HPDE6-E6E7 (cell line): ENCODE measurements around the gene FAM98C.
"Not testable (repeated sequence)": the region's sequence is repeated elsewhere in the genome, so short reads cannot be mapped to it uniquely, and the experiment has no call there.

Experiments
- DNase-seq: peaks from one replicate; pipeline ENCODE4 v3.0.0; 2011; ENCODE audit warnings: missing footprints; ENCODE audit errors: extremely low spot score

The FAM98C gene

DNA sequence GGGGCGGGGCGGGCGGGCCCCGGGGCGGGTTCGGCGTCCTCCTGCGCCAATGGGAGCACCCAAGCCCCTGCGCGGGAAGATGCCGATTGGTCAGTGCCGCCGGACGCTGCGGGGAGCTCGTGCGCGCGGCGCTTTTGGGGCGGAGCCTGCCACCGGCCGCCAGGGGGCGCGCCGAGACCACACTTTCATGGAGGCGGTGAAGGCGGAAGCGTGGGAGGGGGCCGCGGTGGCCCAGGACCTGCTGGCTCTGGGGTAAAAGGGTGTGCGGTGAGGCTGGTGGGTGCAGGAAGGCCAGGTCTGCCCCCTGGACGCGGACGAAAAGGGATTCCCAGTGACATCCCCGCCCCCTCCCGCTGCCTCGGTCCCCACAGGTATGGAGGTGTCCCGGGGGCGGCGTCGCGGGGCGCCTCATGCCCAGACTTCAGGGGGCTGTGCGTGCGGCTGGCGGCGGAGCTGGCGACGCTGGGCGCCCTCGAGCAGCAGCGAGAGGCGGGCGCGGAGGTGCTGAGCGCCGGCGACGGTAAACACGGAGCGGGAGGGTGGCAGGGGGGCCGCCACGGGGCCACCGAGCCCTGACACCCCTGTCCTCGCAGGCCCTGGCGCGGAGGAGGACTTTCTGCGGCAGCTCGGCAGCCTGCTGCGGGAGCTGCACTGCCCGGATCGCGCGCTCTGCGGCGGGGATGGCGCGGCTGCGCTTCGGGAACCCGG is at the start of gene FAM98C:
FAM98C (plus strand) TSS at position 127 of the 708 bp plus-strand sequence; CDS start at position 188, 61 bp downstream.
- peak; percentile 100 for DNase-seq

GRCh38 chr19:38355728-38356725 is 46.9 kb upstream of the FAM98C start:
- no peak for DNase-seq

GRCh38 chr19:38358071-38358470 is 44.8 kb upstream of the FAM98C start:
- no peak for DNase-seq

- no peak for DNase-seq
Measured at GRCh38 chr19:38359242-38360021, 43.5 kb upstream of the FAM98C start.

- no peak for DNase-seq
Measured at GRCh38 chr19:38360351-38360750, 42.5 kb upstream of the FAM98C start.

DNA sequence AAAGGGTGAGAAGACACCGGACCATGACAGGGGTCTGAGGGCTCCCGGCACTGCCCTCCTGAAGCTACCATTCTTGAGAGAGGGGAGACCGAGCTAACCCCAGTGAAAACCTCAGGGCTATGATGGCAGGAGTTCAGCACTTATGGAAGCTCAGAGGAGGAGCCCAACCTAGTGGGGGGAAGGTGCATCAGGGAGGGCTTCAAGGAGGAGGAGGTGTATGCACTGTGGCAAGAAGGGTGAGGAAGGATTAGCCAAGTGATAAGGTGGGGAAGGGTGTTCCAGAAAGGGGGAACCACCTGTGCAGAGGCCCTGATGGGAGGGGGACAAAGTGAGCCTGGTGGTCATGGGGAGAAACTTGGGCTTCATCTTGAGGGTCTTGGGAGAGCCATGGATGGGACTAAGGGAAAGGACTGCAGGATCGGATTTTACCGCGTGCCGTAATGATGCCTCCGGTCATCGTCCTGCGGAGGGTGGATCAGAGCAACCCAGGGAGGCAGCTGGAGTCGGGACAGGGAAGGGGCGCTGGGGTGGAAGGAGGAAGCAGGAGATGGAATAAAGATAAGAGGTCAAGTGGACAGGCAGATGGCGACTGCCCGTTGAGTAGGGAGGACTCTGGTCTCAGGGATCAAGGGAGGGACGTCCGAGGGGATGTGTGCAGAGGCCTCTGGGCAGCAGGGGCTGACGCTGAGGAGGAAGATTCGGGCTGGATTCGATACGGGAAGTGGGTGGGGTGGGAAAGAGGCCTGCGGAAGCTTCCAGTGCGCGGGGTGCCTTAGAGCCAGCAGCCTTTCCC is 41.9 kb upstream of the FAM98C start:
- DNase-seq, result no peak

DNA sequence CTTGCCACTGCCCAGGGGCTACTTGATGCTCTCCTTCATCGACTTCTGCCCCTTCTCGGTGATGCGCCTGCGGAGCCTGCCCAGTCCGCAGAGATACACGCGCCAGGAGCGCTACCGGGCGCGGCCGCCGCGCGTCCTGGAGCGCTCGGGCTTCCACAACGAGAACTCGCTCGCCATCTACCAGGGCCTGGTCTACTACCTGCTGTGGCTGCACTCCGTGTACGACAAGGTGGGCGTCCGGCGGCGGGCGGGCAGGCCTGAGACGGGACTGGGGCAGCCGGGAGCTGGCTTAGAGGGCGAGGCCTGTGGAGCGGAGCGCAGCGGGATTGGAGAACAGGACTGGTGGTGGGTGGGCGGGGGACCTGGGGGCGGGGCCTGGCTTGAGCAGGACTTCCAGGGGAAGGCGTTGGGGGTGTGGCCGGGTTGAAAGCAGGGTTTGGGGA is 41.2 kb upstream of the FAM98C start:
- peak; percentile 95 for DNase-seq

GRCh38 chr19:38362076-38362945 is 40.6 kb upstream of the FAM98C start:
- DNase-seq, result peak; percentile 62

DNA sequence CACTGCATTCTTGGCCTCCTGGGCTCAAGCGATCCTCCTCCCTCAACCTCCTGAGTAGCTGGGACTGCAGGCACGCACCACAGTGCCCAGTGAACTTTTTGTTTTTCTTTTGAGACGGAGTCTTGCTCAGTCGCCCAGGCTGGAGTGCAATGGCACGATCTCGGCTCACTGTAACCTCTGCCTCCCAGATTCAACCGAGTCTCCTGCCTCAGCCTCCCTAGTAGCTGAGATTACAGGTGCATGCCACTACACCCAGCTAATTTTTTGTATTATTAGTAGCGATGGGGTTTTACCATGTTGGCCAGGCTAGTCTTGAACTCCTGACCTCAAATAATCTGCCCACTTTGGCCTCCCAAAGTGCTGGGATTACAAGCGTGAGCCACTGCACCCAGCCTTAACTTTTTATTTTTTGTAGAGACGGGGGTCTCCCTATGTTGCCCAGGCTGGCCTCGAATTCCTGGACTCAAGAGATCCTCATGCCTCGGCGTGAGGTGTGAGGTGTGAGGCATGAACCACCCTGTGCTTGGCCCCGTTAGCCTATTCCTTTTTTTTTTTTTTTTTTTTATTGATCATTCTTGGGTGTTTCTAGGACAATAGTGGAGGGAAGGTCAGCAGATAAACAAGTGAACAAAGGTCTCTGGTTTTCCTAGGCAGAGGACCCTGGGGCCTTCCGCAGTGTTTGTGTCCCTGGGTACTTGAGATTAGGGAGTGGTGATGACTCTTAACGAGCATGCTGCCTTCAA is 39.8 kb upstream of the FAM98C start:
- DNase-seq, result not testable (repeated sequence)

- no peak for DNase-seq
Measured at GRCh38 chr19:38367041-38367440, 35.9 kb upstream of the FAM98C start.

- DNase-seq, result no peak
Measured at GRCh38 chr19:38369584-38369983, 33.3 kb upstream of the FAM98C start.

GRCh38 chr19:38370299-38370698 is 32.6 kb upstream of the FAM98C start:
- DNase-seq, result no peak

DNA sequence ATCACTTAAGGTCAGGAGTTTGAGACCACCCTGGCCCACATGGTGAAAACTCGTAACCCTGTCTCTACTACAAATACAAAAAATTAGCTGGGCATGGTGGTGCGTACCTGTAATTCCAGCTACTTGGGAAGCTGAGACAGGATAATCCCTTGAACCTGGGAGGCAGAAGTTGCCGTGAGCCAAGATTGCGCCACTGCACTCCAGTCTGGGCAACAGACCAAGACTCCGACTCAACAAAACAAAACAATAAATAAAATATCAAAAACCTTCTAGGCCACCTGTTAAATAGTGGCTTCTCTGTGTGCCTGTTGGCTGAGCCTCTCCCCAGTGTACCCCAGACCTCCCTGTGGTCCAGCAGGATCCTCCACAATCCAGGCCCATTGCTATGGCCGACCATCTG is 31.8 kb upstream of the FAM98C start:
- DNase-seq, result no peak

GRCh38 chr19:38373907-38374331 is 29.0 kb upstream of the FAM98C start:
- no peak for DNase-seq

GRCh38 chr19:38374332-38375097 is 28.4 kb upstream of the FAM98C start, which contains the start of gene PSMD8:
TSS of gene PSMD8 (plus strand) at chr19:38374571. CDS start at chr19:38374602, 31 bp downstream.
- DNase-seq, result peak; percentile 96

GRCh38 chr19:38375098-38375493 is 27.8 kb upstream of the FAM98C start:
- DNase-seq, result no peak

DNA sequence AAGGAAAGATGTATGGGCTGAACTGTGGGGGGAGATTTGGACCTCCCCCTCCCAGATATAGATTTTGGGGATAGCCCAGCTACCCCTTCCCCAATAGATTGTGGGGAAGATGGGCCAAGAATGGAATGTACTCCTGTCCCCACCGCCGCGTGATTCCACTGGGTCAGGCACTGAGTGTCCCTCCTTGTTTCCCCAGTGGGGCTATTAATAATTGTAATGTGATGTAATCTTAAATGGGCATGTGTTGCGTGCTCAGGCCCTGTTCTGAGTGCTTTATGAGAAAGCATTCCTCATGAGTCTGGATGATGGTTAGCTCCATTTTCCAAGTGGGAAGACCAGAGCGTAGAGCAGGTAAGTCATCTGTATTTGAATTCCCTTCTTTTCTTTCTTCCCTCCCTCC is 27.1 kb upstream of the FAM98C start:
- no peak for DNase-seq

DNA sequence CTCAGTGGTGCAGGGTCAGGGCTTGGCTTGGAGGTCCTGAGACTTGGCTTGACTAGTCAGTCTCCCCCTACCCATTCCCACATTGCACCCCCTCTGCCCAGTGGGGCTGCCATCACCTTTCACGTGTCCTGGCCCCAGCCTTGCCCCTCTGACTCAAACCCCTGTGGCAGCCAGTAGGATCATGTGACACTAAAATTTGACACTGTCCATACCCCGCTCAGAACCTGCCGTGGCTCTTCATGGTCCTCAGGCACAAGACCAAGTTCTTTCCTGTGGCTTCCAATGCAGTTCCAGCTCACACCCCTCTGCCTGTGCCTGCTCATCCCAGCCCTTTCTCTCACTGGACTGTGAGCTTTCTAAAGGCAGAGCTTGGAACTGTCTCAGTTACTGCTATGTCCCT is 26.3 kb upstream of the FAM98C start:
- no peak for DNase-seq
